GM12865 (cell line): ENCODE measurements around the gene PRRT1B.

Experiments
- DNase-seq: peaks from one replicate; pipeline ENCODE4 v3.0.0; 2010; ENCODE audit warnings: low read depth
- H3K4me3 ChIP-seq: 2 replicates; pipeline ENCODE4 v1.5.1; 2011; ENCODE audit warnings: mild to moderate bottlenecking, low read depth, low read length, control low read depth
- CTCF ChIP-seq: IDR thresholded peaks from 2 replicates; pipeline ENCODE4 v1.5.1; 2011; ENCODE audit warnings: low read length, control low read depth, low read depth, inconsistent platforms; ENCODE audit not compliant: insufficient read depth; ENCODE audit errors: missing control alignments

Gene PRRT1B

GRCh38 chr9:131554087-131554842 is 8.9 kb downstream of the PRRT1B start:
- no peak for DNase-seq
- H3K4me3 ChIP-seq = no peak overlapping the region
- TF ChIP-seq CTCF = no peak

- H3K4me3 ChIP-seq = no peak overlapping the region
- TF ChIP-seq CTCF = no peak
- no peak for DNase-seq
Observed at GRCh38 chr9:131554843-131555351, 9.6 kb downstream of the PRRT1B start.

- H3K4me3 ChIP-seq = no peak overlapping the region
- DNase-seq = no peak
- no peak for TF ChIP-seq CTCF
Observed at GRCh38 chr9:131555841-131556673, 10.7 kb downstream of the PRRT1B start.

GRCh38 chr9:131557855-131558548 is 12.7 kb downstream of the PRRT1B start:
- no peak for DNase-seq
- H3K4me3 ChIP-seq = no peak overlapping the region
- no peak for TF ChIP-seq CTCF

- no peak overlapping the region for H3K4me3 ChIP-seq
- TF ChIP-seq CTCF = no peak
- DNase-seq = no peak
Observed at GRCh38 chr9:131559421-131560000, 14.2 kb downstream of the PRRT1B start.
